NCI-H2171 (cell line): ENCODE measurements around the gene TTC28.

Experiments
- DNase-seq: peaks from one replicate; lab custom pipeline; 2025; lab: John Stamatoyannopoulos, UW

TTC28 gene

DNA sequence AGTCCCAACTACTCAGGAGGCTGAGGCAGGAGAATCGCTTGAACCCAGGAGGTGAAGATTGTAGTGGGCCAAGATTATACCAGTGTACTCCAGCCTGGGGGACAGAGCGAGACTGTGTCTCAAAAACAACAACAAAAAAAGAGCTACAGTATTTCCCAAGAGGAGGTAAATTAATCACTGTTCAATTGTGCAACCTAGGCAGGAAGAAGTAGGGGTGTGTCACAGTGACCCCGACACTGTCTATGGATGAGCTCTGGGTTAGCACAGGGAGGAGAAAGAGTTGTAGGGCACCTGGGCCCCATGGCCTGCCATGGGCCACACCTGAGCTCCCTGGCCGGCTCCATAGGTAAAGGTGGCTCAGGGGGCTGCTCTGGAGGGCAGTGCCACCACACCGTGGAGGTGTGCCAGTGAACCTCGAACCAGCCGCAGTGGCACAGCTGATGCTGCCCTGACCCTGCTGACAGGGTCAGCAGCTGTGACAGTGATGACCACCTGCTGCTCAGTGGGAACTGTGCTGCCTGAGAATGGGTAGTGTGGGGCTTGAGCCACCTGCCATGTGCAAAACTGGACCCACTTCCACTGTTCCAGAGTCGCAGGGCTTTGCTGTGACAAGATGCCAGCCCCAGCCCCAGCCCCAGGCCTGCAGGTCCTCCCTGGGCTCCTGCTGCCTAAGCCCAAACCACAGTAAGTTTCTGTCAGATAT lies 676.6 kb downstream of the TTC28 start:
- DNase-seq: no peak

GRCh38 chr22:28002181-28002700 lies 677.4 kb downstream of the TTC28 start:
- DNase-seq: no peak

DNA sequence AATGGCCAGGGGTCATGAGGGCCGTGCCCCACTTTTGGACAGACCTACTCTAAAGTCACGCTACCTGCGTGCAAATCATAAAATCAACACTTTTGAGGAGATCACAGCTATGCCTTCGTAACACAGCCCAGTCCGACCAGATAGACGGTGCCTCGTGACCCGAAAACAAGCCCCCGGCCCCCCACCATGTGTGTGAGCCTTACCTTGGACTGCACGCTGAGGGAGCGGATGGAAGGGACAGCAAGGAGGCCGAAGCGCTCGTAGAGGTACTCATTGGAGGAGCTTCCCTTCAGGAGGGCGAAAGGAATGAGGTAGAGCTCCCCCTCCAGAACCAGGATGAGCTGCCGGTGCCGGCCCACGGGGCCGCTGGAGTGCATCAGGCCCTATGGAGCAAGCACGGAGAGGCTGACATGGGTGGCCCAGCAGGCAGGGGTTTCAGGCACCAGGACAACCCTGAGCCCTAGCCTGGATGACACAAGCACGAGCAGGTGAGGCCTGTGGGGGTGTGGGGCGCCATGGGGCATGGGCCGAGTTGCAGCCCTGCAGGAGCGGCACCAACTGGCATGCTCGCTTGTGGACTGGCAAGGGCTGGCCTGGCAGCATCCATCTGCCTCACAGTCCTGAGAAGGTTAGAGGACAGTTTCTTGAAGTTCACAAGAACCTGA lies 678.3 kb downstream of the TTC28 start:
- DNase-seq: no peak

DNA sequence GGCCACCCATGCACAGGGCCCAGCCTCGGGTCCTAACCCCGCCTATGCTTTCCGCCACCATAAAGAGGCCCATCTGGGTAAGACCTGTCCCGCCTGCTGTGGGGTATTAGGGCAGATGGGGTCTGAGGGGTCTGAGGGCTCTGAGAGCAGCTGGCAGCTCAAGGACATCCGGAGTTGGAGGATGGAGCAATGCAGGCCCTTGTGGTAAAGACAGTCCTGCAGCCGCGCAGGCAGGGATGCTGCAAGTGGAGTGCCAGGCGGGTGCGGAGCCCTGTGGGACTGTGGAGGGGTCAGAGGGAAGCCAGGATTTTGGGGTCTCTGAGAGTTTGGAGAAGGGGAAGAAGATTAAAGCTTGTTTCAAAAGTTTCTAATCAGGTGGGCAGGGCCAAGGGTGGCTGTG lies 679.3 kb downstream of the TTC28 start:
- no peak for DNase-seq

GRCh38 chr22:27999876-28000275 lies 679.8 kb downstream of the TTC28 start:
- DNase-seq: no peak

DNA sequence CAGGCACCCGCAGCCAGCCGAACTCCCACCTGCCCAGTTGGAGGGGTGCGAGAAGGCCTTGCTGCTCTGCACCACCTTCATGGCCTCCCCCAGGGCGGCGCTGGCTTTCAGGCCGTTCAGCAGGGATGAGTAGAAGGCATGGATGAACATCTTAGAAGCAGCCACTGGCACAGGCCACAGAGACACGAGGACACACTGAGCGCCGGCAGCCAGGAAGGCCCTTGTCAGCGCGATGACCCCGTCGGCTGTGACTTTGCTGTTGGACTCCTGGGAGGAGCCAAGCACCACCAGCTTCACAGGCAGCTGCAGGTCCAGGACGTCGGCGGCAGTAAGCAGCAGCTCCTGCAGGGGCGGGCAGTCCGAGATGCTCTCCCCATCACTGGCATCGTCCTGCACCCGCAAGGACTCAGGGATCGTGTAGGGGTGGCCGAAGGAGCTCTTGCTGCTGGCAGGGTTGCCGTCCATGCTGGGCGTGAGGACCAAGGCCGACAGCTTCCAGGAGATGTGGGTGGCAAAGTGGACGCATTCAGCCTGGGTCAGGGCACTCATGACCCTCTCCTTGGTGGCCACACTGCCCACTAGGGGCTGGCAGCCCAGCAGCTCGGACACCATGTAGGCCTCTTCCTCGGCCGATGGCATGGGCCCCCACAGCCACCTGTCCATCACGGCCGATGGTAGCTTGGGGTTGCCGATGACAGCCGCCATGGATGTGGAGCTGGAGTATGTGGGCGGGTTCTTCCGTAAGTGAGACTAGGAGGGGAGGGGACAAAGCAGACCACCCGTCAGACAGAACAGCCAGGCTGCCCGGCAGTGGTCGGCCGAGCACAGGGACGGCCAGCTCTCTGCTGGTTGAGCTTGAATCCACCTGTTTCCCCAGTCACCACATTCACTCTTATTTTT lies 680.9 kb downstream of the TTC28 start:
- DNase-seq: no peak

DNA sequence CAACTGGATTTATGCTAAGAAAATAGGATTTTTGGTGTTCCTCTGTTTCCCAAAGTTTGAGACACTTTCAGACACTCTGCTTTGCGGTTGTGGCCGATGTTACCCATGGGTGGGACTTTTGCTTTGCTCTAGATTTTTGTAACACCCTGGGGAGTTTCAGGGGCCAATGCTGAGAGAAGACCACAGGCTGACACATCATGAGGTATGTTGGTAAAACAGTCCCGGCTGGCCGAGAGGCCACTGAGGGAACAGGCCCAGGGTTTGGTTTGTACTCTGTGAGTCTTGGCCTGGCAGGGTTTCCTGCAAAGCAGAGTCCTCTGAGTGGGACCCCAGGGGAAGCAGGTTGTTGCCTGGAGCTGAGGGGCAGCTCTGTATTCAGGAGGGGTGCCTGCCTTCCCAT lies 682.1 kb downstream of the TTC28 start:
- DNase-seq: no peak

DNA sequence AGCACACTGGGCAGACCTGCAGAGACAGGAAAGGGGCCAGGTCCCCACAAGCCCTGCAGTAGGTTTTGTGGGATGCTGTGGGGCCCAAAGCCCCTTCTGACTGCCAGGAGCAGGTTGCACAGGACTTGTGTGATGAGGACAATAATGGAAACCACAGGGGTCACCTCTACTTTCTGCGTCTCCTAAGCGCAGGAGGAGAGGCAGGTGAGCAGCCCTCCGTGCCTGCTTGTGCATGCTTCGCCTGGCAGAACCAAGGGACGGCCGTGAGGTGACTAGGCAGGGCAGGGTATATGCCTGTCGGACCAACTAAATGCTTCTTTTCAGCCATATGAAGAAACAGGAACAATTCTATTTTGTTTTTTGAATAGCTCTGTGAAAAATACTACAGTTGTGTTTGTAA lies 682.7 kb downstream of the TTC28 start:
- DNase-seq: no peak

DNA sequence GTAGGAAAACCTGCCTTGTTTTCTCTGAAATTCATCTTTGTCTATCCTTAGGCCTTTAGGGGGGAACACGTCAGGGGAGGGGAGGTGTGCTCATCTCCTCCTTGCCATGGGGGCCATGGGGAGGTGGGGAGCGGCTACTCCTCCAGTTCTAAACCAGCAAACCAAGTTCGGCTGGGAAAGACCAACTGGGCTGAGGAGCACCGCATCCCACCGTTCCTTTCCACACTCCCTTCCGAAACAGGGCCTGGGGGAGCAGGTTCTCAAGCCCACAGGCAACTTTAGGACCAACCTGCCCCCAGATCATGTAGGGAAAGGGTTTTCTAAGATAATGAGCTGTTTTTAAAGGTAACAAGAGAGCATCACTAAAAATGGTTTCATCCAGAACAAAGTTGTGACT lies 683.1 kb downstream of the TTC28 start:
- no peak for DNase-seq

DNA sequence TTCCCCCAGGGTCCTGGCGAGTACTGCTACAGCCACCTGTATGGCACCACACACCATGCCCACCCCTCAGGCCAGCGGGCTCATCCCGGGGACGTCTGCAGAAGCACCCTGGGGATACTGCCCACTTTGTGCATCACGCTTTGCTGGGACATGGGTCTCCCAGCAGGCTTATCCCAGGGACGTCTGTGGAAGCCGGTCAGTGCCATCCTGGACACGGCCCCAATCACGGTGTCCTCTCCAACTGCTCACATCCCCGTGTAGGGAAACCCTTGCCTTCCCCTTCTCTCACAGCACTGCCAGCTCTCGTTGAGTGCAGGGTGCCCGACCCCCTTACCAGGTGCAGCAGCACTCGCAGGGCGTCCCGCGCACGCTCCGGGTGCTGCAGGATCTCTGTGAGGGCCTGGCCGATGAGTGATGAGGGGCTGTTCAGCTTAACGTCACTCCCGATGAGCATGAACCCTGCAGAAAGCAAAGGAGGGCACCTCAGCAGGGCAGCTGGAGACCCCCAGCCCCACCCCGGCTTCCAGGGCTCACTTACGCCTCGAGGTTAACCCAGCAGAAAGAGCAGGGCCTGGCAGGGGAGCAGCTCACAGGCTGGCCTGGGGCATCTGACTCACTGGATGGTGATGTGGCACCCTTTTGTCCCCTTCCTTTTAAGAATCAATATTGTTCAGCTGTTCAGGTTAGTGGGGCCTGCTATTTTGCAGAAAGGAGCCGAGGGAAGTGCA lies 683.7 kb downstream of the TTC28 start:
- DNase-seq: no peak

- no peak for DNase-seq
Measured at GRCh38 chr22:27994481-27995331, 684.9 kb downstream of the TTC28 start.

DNA sequence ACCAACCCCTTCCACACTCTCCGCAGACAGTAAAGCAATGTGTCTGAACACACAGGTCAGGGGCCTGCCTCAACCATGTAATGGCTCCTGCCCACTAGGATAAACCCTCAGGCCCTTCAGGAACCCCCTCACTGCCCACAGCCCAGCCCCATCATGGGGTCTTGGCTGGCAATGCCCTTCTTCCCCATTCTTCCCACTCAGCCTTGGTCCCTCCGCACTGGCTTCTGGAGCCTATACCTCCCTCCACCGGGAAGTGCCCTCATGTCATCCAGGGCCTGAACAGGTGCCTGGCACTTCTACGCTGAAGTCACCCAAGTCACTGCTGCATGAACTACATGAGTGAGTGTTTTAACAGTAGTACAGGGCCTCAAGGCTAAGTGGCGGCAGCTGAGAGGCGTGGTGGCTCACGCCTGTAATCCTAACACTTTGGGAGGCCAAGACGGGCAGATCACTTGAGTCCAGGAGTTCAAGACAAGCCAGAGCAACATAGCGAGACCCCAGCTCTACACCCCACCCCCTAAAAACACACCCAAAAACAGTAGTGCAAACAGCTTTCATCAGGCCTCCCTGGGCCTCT lies 685.8 kb downstream of the TTC28 start:
- DNase-seq: no peak

- no peak for DNase-seq
Measured at GRCh38 chr22:27993201-27993635, 686.4 kb downstream of the TTC28 start.

DNA sequence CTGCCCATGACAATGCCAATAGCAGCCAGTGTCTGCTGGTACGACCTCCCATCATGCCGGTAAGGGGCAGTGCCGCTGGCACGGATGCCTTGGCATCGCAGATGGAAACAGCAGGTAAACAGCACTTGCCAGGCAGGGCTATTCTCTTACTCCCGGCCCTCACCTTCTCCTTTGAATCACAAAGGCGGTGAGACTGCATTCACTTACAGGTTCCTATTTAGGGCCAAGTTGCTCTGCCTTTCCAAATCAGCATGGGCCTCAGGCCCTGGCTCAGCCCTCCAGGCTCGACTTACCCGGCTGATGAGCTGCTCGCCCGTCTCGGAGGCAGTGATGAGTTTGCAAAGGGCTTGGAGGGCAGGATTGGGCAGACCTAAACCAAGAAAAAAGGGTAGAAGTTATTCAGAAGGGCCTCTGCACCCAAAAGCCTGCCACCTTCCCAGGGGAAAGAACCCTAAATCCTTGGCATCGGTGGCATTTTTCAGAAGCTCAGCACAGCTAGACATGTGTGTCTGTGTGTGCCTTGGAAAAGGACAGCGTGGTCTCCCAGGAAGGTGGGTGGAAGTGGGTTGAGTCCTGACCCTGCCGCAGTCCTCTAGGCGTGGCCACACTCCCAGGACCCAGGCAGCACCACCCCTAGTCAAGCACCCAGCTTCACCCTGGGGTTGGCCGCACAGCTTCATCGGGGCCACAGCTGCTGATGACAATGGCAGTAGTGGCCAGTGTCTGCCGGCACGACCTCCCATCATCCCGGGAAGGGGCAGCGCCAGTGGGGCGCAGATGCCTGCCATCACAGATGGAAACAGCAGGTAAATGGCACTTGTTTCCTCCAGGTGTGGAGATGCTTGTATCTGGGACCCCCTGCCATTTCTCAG lies 687.1 kb downstream of the TTC28 start:
- no peak for DNase-seq

DNA sequence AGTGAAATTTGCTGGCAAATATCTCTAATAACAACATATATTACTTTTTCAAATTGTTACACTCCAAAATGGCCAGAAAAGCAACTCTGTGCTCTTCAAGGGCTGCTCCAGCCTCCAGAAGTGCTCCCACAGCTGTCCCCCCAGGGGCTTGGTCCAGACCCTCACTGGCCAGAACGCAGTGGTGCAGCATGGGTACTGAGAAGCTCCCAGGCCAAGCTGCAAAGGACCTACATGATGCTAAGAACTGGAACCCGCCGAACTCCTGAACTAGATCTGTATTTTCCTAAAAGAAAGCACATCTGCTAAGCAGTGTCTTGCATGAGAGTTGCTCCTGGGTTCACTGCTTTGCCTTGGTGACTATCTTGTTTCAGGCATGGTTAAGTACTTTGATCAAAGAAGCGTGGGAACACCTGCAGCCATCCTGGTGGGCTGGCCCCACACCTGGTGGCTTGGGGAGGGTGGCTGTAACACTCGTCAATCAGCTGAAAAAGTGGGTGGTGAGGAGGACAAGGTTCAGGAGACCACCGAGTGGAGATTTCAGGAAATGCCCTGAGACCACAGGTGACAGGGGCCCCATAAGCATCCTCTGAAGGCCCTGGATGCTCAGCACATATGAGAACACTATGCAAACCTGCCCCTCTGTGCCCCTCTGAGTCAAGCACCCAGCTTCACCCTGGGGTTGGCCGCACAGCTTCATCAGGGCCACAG lies 687.9 kb downstream of the TTC28 start:
- no peak for DNase-seq

DNA sequence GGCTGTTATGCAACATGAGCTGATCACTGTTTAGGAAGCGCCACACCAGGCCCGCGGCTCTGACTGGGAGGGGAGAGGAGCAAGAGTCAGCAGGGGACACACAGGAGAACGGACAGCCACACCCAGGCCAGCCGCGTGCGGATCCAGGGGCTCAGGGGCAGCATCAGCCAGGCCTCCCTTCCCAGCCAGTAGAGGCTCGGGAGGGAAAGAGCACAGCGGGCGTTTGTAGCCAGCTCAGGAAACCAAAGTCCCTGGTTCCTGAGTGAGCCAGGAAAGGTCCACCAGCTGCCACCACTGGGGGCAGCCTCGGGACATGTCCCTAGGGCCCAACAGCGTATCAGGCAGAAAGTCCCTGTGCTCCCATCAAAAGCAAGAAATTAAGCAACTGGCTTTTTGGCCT lies 688.8 kb downstream of the TTC28 start:
- DNase-seq: no peak

GRCh38 chr22:27990451-27990840 lies 689.2 kb downstream of the TTC28 start:
- DNase-seq: no peak

GRCh38 chr22:27989758-27990450 lies 689.7 kb downstream of the TTC28 start:
- no peak for DNase-seq
